Renal pelvis (tissue), 4 donors: ENCODE data around the gene ANXA5. TPM values are rescaled to one million over a fixed set of nuclear protein-coding genes. Genes with fewer than 3 reads are reported as not detected.

Experiments
- DNase-seq: peaks from one replicate; pipeline ENCODE4 v3.0.0-alpha.2; 2013
- polyA plus RNA-seq, 3 donors: library from polyadenylated mRNA; unstranded; fragments of 120-200 nt; gene quantifications; one replicate each; pipeline ENCODE4 v1.2.1, GENCODE V29; 2013; ENCODE audit not compliant: insufficient read length in 3 of 3

Gene ANXA5
- polyA plus RNA-seq, 3 donors = 369 to 418 (median 389) TPM

DNA sequence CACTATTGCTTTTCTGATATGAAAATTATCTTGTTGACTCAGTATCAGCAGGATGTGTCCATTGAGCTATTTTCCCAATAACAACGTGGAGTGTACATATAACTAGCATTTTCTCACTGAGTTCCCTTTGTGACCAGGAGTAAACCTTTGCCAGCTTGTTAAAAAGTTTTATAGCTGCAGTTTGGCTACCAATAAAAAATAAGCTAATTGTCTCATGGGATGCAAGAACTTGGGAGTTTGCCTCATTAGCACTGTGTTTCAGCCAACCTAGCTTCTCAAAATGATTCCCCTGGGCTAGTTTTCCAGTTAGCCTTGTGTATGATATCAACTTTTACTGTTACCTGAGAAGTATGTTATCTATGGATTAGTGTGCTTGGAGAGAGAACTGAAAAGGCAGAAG, 24.9 kb upstream of the ANXA5 start:
- no peak for DNase-seq

DNA sequence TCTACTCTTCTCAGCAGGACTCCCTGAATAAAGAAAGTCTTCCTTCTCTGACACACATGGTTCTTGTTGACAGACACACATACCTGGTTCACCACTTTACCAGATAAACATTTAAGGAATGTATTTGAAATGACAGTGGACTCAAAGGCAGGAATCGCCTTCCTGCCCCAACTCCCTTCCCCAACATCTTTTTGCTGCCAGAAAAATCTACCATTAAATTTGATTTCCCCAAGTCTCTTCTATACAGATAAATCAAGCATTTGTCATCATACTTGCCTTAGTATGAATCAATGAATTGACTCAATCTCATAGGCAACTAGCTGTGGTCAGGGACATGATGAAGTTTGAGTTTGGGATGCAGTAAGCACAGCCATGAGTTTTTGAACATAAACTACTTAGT, 23.3 kb upstream of the ANXA5 start:
- DNase-seq = no peak

DNA sequence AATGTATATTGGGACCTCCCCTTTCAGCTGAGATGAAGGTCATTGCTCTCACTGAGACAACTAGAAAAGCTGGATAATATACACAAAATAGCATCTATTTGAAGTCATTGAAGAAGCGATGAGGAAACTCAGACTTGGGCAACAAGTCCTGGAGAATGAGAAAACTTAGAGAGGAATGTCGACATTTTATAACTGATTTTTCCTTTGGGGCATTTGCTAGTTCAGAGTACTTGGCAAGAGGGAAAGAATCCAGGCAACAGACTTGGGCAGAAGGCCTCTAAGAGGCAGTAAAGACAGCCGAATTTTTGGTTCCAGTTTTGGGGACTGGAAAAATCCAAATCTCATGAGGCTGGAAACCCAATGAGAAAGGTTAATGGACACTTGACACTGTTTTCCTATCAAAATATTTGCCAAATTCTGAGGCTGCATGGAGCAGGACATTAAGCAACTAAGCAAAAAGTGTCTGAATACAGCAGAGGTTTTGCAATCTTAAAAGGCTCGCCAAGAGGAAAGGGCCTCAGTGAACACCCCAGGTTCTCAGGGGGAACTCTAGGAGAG, 21.0 kb upstream of the ANXA5 start:
- no peak for DNase-seq

DNA sequence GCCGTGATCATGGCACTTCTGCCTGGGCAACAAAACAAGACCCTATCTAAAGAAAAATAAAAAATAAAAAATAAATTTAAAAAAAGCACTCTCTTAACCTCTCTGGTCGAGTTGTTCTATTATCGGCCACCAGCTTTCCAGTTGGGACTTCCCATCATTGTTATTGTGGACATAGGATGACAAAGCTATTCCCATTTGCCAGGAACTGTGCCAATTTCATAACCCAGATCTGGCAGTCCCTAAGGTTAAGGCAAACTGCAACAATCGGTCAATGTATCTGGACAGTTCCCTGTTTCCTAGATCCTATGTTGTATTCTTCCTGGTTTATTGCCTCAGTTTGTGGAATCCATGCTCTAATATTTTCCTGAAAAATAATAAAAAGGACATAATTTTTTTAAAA, 17.8 kb upstream of the ANXA5 start:
- no peak for DNase-seq

DNA sequence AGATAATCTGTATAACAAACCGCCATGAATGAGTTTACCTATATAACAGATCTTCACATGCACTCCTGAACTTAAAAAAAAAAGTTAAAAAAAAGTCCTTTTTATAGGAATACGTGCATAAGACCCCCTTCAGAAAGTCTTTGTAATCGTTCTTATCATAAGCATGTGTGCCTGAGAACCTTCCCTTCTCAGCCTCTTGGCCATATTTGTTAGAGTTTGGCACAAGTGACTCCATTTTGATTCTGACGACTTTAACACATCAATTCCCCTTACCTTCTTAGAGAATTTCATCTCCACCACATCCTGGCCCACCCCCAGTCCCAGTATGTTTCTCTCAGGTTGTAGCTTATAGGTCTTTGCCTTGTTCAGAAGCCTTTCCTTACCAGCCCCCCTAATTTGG, 16.0 kb upstream of the ANXA5 start:
- DNase-seq = no peak

DNA sequence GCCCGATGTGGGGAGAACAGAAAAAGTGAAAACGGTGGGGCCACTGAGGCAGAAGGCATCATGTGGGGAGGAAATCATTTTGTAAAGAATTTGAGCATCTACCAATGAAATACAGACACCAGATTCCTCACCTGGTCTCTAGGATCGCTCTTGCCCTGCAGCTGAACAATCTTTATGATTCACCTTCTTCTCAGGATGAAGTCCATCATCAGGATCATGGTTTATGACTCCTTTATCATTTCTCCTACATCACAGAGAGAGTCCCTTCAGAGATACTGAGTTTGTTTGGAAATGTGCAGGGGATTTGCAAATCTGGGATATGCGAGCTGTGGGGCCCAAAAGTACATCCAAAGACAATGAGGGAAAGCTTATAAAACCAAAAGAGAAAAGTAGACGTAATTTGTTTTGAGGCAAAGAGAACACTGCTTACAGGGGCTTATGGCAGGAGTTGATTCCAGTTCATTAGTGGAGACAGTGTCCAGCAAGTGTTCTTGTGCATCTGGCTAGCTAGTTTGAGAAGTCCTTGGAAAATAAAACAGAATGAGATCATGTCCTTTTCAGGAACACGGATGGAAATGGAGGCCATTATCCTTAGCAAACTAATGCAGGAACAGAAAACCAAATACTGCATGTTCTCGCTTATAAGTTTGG, 15.3 kb upstream of the ANXA5 start:
- no peak for DNase-seq

DNA sequence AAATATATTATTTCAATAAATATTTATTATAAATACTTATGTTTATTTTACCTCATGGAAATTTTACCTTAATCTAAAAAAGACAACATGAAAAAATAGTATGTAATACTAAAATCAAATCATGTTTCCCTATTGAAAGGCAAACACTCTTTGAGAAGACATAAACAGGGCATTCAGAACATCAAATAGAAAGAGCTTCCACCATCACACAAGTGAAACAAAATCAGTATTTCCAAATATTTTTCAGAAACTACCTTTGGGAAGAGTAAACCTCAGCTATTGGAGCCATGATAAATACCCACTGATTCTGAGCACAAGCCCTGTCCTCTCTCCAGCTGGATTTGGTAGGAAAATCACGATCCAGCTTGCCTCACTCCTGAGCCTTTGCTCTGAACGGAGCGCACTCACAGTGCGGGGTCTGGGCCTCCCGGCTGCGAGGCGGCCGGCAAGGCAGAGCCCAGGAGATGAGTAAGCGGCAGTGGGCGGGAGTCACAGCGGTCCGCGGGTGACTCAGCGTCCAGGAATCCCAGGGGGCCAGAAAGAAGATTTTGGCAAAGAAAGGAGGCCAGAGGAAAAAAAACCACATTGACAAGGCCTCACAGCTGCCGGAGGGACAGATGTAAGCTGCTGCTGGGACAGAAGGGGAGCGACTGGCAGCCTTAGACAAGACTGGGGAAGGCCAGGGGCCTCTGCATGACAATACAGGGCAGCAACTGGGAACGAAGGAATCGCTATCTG, 14.7 kb upstream of the ANXA5 start:
- DNase-seq = peak; percentile 68

DNA sequence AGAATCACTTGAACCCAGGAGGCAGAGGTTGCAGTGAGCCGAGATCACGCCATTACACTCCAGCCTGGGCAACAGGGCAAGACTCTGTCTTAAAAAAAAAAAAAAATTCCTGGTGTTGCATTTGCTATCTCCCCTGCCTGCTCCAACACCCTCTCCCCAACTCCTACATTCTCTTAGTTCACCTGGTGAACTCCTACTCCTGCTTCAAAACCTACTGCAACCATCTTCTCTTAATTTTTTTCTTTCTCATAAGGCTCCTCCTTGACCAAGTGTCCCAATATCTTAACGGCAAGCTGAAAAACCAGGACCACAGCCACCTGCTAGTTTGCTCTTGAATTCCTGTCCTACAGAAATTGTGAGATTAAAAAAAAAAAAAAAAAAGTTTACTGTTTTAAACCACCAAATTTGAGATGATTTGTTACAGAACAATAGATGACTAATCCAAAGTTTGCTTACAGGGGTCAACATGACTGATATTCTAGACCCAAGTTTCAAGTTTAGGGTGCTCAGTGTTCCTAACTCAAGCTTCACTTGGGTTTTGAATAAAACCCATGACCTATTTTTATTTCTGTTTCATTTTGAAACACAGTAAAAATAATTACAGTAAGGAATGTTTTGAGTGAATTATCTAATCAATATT, 13.1 kb upstream of the ANXA5 start:
- DNase-seq = no peak

DNA sequence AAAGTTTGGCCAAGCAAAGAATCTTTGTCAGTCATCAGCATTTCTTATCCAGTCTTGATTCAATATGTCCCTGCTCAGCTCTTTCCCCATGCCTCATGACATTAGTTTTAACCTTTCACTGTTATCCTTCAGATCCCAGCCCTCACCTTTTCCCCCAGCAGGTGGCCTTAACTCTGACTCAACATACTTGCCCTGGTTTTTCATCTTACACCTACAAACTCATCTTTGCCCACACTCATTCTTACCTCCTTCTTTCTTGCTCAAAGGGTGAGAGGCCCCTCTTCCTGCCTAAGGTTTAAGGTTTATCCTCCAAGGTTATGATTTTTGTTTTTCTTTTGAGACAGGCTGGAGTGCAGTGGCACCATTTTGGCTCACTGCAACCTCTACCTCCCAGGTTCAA, 10.6 kb upstream of the ANXA5 start:
- DNase-seq = no peak

DNA sequence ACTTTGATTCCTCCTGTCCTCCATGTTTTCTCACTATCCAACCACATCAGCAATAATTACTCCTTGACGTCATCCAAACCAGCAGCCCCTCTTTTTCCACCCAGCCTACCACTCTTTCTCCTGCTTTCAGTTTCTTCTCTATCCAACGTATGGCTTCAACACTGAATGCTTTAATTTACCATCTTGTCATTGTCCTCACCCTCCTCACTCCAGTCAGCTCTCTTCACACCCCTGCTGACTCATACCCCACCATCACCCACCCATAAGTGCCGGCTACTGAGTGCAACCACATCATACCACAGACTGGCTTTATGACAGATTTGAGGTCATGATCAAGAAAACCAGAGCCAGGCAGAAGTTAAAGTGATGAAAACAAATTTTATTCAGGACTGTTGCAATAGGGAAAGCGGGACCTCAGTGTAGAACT, 9.8 kb upstream of the ANXA5 start:
- DNase-seq = no peak

DNA sequence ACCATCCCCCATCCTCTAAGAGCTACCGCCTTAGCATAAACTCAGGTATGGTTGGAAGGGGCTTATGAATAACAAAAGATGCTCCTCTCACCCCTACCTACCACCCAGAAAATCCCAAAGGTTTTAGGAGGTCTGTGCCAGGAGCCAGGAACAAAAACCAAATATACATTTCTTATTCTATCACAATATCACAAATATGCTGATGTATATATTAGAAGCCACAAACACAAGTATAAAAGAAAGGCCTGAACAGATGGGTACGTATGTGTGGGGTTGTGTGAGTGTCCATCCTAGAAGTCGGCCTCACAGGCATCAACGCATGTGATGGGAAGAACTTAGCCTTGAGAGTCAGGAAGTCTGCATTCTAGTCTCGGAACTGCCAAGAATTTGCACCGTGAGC, 8.7 kb upstream of the ANXA5 start:
- DNase-seq = no peak

DNA sequence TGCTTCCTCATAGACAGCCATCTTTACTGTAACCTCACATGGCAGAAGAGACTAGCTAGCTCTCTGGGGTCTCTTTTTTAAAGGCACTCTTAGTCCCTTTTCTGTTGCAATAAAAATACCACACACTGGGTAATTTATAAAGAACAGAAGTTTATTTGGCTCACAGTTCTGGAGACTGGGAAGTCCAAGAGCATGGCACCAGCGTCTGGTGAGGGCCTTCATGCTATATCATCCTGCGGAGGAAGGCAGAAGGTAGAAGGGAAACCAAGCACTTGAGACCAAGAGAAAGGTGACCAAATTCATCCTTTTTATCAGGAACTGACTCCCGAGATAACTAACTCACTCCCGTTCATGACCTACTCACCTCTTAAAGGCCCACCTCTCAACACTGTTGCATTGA, 5.4 kb upstream of the ANXA5 start:
- DNase-seq = no peak

DNA sequence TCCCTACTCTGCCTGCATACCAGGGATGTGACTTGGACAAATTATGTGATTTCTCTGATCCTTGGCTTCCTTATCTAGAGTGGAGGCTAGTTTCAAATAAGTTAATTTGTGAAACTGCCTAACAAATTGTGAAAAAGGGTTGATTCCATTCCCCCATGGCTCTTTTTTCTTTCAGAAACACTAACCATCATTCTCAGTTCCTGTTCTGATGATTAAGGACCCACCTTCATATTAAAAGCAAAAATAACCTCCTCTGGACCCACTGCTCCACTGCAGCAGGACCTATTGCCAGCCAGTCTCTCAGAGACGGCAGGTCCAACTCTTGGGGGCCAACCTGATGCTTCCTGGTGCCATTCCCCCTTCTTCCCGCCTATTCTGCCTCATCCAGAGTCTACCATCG, 4.5 kb upstream of the ANXA5 start:
- DNase-seq = no peak

DNA sequence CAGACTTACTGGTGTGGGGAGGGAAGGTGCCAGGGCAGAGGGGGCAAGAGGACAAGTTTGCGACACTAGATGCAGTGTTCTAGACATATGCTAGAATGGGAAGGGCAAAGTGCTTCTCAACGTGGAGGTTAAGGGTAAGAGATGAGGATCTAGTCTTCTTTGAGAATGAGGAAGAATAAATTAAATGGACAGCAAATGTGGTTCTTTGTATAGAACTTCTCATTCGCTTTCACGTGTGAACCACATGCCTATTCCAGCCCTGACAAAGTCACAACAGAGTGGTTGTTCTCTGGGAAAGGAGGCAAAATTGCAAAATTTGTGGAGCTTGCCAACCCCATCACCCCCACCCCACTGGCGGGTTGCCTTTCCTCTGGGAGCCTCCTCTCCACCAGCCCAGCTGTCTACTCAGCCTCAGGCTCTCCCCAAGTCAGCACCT, 1.5 kb upstream of the ANXA5 start:
- DNase-seq = no peak

DNA sequence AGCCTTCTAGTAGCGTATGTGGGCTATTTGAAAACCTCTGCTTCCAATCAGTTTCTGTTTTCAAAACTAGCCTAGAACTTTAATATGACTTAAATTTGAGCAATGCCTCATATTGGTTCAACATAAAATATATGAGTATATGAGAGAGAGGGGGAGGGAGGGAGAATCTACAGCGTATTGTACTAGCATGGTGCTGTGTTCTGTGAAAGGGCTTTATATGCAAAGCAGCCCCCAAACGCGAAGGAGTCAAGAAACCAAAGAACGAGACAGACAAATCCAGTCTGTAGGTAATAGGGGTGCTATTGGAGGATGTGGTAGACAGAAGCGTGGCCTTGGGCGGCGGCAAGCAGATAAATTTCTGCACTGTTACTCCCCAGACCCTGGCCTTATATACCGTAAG, 784 bp upstream of the ANXA5 start:
- DNase-seq = no peak

DNA sequence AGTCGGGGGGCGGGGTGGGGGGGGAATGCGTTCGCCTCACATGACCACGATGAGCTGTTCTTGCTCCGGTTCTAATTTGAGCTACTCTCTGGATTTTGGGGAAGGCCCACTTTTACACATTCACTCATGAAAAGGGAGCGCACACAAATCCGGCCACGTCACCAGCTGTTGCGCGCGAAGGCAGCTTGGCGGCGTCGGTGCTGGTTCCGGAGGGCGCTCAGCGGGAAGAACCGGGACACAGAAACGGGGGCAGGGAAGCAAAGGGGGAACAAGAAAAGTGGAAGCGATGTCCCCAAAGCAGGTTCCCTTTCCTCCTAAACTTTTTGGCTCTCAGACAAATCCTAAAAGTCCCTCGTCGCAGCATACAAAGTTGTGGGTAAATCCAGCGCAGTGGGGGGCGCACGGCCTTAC, 605 bp downstream of the ANXA5 start:
- peak; percentile 45 for DNase-seq

DNA sequence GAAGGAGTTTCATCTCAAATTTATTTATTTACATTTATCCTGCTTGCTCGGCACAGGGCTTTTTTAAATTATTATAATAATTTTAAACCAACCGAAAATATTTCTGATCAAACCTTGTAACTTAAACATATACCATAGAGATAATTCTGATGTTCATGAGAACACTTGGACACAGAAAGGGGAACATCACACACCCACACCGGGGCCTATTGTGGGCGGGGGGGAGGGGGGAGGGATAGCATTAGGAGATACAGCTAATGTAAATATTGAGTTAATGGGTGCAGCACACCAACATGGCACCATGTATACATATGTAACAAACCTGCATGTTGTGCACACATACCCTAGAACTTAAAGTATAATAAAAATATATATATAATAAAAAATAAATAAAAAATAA, 2.9 kb downstream of the ANXA5 start:
- DNase-seq = no peak

DNA sequence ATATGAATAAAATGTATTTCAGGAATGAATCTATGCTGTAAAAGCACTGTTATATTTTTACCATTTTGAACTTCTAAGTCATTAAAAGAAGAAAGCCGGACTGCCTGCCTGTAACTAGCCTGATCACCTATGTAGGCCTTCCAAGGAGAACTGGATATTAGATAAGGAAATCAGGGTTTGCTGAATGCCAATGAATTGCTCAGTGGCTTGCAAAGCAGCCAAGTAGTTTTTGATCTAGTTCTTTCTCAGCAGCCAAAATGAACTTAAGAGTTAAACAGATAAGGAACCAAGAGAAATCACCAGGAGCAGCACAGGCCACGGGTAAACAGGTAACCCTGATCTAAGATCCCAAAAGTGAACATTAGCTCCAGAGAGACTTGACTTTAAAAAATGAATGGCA, 3.3 kb downstream of the ANXA5 start:
- DNase-seq = no peak

DNA sequence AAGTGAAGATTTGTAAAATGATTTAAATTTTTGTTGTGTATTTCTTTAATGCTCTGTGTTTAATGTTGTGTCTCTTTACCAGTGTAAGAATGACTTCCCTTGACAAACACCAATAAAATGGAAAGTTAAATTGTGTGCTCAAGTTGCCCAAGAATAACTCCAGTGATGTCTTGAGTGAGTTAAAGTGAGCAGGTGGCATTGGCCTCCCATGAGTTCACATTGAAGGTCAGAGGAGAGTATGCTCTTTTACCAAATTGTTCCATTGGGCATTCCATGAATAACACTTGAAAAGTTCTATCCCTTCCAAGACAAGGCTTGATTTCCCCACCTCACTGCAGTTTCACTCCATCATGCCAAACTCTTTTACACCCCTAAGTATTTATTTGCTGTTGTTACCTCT, 4.5 kb downstream of the ANXA5 start:
- DNase-seq = no peak

DNA sequence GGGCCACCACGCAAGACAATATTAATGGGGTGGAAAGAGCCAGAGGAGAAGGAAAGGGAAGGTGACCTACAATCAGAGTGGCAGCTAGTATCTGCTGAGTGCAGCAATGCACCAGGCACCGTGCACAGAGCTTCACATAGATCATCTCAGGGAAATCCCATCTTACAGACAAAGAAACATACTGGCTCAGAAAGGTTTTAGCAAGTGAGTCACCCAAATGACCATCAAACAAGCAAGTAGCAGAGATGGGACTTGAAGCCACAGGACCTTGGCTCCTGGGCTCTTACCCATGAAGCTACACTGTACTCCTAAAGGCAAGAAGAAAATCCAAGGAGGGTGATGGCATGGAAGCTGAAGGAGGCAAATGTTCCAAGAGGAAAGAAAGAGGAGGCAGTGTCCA, 6.8 kb downstream of the ANXA5 start:
- DNase-seq = no peak

DNA sequence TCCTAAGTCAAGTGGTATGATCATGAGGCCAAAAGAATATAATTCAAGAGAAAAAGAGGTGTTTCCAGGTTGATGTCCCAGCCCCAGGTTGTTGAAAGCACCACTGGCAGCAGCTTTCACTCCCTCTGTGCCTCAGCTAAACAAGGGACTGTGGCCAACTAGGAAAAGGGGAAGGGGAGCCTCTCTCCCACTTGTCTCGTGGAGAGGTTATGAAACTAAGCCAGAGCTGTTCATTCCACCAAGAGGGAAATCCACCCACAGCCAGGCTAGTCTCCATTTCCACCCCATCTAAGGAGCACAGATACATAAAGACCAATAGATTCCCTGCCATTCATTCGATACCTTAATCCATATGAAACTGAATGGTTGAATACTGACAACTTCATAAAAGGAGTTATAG, 8.1 kb downstream of the ANXA5 start:
- DNase-seq = no peak

DNA sequence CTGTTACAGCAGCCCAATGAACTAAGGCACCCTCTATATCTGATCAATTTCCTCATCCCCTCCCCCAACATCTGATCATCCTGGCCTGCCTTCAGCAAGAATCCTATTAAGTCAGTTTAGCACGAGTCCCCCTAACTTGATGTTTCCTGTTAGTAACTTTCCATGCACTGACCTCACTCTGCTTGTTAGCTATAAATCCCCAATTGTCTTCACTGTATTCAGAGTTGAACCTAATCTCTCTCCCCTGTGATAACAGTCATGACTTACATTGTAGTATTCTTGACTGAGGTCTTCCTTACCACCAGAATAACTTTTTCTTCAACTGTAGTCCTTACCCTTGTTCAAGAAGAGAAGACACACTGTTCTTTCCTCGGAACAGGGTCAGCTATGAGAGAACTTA, 8.5 kb downstream of the ANXA5 start:
- no peak for DNase-seq

DNA sequence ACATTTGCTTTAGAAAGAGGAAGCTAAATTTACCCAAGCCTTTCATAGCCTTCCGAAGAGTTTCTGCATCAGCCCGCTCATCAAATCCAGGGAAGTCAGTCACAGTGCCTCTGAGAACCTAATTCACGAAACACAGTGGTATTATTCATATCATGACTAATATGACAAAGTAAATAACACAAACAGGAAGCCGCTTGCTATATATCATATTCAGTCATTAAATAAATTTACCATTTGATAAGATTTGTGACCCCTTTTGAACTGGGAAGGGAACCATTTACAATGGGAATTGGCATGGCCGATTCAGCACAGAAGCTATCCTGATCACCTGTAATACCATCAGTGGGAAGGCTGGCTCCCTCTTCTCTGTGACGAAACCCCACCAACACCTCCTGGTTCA, 10.5 kb downstream of the ANXA5 start:
- DNase-seq = no peak
